Non-pigmented ciliary epithelial cell (primary cell): ENCODE data around the gene RPP30.
A peak's percentile ranks its signal among the peaks of the same experiment; 100 is the strongest.
"Not testable (repeated sequence)": the region's sequence is repeated elsewhere in the genome, so short reads cannot be mapped to it uniquely, and the experiment has no call there.

Experiments
- DNase-seq: peaks from one replicate; pipeline ENCODE4 v3.0.0-alpha.2; 2010; ENCODE audit warnings: low read depth

The RPP30 gene

DNA sequence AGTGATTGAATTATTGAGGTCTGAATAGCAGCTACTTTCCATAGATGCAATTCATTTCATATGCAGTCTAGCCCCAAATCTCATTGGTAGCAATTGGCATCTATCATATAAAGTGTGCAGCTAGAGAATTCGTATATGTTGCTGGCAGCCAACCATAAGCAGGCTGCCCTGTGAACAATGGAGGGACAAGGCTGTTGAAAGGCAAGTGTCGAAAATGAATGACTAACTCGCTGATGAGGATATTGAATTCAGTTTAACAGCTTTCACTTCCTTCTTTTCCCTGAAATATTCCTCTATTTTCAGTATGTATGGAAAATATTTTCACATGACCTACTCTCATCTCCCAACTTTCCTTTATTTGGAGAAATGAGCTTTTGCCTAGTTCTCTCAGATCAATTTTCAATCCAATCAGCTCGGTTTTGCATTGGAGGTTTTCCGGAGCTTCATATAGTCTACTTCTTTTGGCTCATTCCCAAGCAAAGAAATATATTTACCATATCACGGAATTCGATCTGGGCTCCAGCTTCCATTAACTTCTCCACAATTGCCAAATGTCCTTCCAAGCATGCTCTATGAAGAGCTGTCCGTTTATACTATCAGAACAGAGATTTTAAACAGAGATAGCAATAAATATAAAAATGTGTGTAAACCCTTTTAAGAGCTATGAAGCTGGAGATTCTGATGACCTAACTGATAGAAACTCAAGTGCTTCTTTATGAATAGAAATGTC is 45.6 kb downstream of the RPP30 start:
- no peak for DNase-seq

DNA sequence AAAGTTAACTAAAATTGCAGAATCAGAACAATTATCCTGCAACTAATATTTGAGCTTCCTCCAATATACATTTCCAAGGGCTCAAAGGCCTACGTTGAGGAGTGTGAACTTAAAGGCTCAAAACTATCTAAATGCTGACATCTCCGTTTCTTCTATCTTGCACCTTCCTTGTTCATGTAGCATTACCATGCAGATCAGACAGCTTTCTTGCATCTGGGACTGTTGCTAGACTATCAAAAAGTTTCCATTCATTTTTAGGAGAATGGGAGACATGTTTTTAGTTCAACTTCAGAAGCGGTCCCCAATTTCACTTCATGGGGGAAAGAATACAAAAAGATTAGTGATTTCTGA is 46.2 kb downstream of the RPP30 start:
- DNase-seq, result no peak

DNA sequence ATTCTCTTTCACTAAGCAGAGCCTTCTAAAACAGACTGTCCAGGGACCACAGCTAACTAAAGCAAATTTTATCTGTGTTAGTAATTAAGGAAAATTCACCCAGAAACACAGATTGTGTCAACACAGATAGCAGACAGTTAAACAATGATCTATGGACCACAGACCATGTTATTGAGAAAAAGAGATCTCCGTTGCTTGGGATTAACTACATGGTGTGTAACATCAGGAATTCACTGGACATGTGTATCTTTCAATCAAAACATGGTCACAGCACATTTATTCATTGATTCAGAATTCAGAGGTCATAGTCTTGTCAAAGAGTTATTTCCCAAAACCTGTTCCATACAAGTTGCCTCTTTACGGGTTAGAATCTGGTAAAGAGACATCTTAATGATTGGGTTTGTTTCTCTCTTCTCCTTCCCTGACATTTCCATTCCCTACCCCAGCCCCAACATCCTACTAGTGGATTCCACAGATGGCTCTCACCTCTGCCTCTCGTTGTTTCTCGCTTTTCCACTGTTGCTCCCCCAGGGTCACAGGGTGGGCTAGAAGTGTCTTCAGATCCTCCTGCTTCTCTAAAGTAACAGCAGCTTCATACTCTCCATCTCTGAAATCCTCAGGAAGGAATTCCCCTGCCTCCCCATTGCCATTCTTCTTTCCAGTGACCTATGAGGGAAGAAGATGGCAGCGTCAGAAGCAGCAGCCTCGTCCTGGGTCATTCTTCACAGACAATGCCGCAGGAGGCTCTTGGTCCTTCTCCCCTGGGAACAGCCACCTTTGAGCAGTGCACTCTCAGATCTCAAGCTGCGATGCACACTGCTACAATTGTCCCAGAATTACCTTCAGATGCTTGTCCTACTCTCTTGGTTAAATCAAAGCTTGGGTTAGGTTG is 48.2 kb downstream of the RPP30 start:
- no peak for DNase-seq

DNA sequence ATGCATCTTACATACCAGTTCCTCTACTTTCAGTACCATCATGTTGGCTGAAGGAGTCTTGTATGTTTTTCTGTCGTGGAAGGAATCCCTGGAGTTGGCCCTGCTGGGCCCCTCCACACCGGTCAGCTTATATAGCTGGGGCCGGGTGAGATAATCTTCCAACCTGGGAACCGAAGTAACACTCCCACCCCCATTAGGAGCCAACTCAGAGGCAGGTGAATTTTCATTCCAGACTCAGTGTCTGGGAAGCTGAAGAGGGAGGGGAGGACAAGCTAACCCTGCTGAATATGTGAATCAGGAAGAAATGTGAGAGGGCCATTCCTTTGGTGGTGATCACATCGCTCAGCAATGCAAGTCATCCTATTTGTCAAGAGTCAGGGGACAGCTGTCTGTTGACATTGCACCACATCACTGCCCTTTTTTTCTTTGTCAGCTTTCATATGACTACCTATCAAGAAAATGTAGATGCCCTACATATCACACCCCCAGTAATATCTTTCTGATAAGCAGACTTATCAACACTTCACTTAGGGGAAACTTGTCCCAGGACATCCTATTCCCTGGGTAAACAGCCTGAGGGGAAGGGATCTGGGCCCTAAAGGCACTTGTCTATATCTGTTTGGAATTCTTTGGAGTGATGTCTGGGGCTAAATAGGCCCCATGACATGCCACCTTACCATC is 49.4 kb downstream of the RPP30 start, which contains the start of gene ANKRD1:
Gene ANKRD1 (minus strand): TSS at position 102 of the 681 bp plus-strand sequence. CDS start 60 bp downstream, at position 42.
- peak; percentile 93 for DNase-seq

DNA sequence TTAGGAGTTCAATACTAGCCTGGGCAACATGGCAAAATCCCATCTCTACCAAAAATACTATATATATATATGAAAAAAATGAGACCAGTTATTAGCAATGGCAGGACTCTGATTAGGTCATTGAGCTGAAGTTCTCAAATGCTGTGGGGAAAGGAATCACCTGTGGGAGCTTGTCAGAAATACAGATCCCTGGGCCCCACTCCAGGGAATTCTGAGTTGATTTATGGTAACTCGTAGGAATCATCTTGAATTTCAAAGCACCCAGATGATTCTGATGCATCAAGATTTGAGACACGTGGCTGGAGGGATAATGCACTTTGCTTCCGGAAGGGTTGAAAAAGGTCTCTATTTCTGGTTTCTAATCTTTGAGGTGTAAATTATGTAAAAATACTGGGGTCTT is 50.1 kb downstream of the RPP30 start:
- no peak for DNase-seq

DNA sequence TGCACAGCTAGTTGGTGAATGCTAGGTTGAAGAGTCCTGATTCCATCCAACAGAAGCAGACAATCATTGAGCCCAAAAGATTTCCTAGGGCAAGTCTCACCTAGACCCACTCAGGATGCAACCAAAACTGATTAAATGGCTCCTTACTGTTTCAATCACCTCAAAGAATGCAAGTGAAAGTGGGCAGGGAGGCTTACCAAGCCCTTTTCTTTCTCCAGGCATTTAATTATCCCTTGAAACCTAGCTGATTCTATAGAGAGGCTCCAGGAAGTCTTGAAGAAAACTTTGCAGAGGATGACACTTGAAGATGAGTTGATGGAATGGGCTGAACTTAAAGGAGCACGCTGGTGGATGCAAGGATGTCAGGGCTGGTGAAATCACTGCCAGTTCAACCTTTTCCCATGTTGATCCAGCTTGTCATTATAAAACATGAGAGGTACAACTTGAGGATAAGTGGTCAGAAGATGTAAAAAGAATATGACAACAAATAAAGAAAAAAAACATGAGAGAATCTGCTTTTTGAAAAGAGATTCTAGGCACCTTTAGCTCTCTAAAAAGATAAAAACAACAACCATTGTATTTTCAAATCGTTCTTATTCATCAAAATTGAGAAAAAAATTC is 51.4 kb downstream of the RPP30 start:
- DNase-seq, result no peak

DNA sequence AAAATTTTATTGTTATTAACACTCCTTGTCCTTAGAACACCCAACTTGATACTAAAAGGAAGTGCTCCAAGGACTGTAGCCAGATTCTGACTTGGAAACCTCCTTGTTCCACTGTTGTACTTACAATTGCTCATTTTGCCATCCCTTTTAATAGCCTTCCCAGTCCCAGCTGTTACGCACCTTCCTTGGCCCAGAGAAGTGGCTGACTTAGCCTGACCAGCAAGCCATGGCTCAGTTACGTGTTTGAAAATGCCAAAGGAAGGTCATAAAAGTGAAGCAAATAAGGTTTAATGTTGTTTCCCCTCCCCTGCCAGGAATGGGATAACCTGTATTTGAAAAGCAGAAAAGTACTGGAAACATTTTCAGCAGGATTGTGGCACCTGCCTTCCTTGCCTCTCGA is 52.8 kb downstream of the RPP30 start:
- DNase-seq, result no peak

DNA sequence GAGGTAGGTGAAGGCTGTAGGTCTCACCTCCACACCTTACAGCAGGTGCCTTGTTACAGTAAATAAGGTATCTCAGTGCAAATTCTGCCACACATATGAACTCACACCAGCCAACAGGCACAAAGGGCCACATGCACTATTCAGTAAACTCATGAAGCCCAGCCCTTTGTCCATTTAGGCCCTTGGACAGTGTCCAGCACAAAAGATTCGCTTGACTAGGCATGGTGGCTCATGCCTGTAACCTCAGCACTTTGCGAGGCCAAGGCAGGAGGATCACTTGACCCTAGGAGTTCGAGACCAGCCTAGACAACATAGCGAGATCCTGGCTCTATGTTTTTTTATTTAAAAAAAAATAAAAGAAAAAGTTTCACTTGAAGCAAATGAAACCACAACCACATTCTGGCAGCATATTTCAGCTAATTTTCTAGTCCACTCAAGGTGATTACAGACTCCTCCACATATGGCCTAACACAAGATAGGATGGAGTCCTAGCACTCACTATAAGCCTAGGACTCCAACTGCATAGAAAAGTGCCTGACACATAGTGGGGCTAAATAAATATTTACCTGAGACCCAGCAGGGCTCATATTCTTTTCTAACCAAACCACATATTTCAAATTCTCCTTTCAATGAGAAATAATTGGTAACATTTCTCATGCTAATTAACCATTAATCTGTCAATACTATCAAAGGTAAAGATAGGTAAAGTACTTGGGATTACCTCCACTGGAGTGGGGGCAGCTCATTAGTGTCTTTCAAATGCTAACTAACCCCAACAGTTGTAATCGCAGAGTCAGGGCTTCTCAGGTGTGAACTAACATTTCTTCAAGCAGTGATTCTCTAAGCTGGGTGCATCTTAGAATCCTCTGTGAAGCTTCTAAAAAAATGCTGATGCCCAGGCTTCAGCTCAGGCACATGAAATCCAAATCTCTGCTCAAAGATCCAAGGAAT is 53.6 kb downstream of the RPP30 start:
- DNase-seq, result no peak

DNA sequence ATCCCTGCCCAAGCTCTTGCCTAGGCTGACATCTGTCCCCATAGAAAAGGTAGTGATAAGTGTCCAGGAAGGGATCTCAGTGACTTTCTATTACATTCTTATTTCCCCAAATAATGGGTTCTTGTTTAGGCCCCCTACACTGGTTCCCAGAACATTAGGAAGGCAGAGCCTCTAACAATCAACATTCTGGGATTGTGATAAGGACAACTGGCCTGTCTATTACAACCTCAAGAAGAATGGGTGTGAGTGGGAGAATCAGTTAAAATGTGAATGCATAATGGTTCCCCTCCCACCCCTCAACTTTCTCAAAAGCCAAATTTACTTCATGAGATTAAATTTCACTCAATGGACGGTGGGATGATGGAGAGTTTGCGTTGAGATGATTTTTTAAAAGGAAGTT is 55.5 kb downstream of the RPP30 start:
- no peak for DNase-seq

DNA sequence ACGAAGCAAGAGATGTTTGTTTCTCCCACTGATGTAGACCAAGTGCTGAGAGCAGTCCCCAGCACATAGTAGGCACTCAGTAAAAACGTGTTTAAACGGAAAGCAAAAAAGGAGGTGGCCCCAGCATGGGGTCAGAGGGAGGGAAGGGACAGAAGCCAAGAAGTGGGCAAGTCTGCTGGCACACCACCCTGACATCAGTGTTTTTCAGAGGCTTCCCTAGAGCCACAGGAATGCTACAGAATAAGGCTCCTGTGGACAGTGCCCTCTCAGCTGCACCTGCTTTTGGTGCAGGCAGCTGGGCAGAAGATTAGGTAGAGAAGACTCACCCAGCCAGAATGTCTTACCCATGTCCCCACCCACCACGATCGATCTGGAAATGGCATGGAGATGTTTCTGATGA is 57.4 kb downstream of the RPP30 start:
- DNase-seq, result no peak

DNA sequence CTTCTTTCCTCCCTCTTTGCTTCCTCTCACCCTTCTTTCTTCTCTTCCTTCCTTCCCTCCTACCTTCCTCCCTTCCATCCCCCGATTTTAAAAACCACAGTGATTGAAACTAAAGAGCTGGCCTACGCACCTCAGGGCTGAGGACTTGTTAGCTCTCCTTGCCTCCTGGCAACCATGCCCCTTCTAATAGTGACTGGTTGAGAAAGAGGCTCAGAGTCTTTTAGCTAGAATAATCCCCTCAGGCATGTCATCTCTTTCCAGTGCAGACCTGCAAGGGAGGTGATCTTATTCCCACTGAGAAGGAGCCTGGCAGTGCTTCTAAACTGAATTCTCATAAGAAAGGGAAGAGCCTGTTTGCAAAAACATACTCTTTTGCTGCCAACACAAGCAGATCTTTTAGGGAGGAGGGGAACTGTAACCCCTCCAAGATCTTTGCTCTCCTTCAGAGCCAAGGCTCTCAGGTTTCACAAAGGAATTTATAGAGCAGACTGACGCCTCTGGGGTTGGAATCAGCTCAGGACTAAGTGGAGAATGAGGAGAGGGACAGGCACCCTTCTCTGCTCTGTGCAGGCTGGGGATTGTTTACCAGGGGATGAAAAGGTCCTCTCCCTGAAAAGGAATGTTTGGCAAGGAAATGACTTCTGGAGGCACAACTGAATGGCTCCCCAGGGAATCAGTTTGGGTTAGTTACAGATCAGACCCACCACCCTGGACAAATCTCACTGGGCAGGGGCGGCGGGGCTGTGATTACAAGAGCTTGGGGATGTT is 58.5 kb downstream of the RPP30 start:
- DNase-seq, result no peak

DNA sequence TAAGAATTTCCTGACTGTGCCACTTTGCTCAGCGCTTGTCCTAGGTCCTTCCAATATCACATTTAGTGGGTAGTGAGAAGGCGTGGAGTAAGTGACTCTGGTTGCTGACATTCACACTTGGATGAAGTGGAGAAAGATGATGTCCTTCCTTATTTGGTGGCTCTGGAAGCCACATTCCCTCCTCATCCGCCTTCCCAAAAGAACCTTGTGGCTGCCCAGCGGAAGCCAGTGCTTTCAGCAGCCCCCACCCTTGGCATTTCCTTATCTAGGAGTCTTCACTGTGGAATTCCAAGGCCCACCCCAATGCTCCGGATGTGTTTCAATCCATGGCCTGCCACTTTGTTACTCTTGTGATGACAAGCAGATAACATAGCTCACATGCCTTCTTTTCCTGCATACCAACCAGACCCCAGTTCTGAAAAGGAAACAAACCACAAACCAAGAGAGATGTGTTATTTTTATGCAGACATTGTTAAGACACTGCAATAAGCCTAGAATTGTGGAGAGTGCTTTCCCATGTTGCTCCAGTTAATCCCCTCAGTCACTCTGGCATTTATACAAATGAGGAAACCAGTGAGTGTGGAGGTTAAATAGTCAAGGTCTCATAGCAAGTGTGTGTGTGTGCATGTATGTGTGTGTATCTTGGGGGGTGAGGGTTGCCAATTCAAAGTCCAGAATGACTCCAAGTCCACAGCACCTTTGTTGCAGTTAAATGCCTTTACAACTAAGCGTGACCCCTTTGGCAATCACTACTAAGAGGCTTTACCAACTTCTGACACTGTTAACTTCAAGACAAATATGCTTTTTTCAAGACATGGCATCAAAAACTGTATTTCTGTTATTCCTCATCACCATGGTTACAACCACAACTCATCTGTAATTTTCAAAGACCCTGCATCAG is 59.4 kb downstream of the RPP30 start:
- peak; percentile 94 for DNase-seq

DNA sequence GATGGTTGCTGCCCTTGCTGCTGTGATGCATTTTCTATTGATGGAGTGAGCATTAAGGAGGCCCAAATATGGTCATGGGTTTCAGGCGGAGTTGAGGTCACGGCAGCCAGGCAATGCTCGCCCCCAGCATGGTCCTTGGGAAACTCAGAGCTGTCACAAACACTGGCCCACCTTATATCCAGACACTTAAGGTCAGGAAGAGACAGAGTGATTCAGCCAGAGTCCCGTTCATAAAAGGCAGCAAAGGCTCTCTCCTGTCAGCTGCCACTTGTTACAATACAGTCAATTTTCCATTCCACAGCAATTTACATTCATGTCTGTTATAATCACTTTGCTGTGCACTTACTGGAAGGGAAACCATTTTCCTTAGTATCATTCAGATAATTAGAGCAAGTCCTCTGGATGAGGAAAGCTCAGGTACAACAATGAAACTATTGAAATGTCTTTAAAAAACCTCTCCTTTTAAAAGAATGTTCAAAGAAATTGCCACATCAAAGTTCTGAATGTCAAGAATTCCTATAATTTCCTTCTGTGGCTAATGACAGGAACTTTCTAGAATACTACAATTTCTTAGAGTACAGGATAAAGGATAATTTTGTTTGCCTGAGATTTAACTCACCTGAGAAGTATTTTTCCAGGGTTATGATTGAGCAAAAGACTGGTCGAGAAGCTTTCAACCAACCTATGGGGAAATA is 64.0 kb downstream of the RPP30 start:
- no peak for DNase-seq

DNA sequence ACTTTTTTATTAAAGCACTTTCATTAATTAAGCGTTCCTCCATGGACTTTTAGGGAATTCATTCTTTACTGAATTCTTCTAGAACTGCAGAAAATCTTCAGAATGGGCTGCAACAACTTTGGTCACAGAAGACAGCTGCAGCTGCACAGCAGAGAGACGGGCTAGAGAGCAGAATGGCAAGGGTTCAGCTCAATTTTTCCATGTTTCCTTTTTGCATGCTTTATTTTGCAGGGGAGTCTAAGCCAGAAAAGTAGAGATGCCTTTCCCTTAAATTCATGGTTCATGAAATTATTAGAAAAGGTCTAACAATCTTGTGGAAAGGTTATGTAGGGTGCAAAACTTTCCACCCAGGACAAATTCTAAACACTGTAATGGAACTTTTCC is 64.5 kb downstream of the RPP30 start:
- DNase-seq, result no peak

DNA sequence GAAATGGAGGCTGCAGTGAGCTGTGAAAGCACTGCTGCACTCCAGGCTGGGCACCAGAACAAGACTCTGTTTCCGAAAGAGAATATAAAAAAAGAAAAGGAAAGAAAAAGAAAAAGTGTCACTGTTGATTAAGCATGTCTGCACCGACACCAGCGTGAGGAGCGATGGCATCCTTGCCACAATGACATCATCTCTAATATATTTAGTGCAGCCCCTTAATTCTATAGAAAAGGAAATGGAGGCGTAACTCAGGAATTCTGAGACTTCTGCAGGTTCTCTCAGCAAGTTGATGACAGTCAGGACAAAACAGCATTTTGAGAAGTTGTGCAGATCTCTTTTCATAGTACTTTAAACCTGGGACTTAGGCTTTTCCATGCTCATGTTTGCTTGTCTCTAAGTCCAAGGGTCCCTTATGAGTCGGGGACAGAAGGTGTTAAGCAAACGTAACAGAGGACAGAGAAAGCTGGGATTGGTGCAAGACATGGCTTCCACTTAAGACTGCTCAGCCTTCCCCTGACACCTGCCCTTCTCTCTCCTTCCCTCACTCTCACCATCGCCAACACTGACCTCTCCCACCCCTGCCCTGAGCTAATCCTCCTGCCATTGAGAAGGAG is 66.0 kb downstream of the RPP30 start:
- DNase-seq, result no peak

DNA sequence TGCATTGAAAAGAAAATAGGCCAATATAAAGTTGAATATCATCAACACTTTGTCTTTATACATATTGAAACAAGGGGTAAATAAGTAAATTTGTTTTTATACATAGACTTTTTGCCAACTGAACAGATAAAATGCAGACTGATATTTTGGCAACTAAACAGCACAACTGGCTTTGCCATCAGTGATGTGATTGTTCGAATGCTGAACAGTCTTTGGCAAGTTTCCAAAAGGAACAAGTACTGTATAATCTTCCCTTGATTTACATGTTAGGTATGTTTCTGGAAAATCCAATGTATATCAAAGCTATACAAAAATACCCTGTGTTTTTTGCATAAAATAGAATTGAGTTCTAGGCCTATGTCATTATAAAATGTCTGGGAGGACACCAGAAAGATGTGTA is 67.3 kb downstream of the RPP30 start:
- DNase-seq, result no peak

DNA sequence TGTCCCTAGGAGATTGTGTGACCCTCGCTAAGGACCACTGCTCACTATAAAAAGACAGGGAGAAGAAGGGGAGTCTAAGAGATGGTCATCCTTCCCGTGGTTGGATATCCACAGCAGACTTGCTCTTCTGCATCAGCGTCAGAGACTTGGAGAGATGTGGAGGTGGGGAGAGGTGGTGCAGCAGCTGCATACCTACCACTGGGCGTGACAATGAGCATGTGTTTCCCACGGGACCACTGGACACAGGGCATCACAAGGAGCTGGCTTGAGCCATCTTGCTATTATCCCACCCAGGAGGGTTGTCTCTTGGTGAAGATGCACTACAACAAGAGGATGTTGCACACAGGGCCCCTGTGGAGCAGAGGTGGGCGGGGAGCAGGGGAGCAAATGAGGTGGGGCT is 67.9 kb downstream of the RPP30 start:
- no peak for DNase-seq

DNA sequence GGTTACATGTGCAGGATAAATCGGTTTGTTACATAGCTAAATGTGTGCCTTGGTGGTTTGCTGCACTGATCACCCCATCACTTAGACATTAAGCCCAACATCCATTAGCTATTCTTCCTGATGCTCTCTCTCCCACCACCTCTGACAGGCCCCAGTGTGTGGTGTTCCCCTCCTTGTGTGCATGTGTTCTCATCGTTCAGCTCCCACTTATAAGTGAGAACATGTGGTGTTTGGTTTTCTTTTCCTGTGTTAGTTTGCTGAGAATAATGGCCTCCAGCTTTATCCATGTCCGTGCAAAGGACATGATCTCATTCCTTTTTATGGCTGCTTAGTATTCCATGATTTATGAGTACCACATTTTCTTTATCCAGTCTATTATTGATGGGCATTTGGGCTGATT is 71.2 kb downstream of the RPP30 start:
- DNase-seq, result not testable (repeated sequence)
